GM19468 (cell line): ENCODE data around the gene TBPL1.
A peak's percentile ranks its signal among the peaks of the same experiment; 100 is the strongest.
"Not testable (repeated sequence)": the region's sequence is repeated elsewhere in the genome, so short reads cannot be mapped to it uniquely, and the experiment has no call there.

Experiments used
- ATAC-seq: cut with Tn5 transposase; IDR thresholded peaks from one replicate; pipeline ENCODE4 v1.9.1; 2021; ENCODE audit warnings: mild to moderate bottlenecking, moderate library complexity, moderate number of reproducible peaks; ENCODE audit not compliant: unreplicated experiment; ENCODE audit errors: extremely low read depth

TBPL1 gene

DNA sequence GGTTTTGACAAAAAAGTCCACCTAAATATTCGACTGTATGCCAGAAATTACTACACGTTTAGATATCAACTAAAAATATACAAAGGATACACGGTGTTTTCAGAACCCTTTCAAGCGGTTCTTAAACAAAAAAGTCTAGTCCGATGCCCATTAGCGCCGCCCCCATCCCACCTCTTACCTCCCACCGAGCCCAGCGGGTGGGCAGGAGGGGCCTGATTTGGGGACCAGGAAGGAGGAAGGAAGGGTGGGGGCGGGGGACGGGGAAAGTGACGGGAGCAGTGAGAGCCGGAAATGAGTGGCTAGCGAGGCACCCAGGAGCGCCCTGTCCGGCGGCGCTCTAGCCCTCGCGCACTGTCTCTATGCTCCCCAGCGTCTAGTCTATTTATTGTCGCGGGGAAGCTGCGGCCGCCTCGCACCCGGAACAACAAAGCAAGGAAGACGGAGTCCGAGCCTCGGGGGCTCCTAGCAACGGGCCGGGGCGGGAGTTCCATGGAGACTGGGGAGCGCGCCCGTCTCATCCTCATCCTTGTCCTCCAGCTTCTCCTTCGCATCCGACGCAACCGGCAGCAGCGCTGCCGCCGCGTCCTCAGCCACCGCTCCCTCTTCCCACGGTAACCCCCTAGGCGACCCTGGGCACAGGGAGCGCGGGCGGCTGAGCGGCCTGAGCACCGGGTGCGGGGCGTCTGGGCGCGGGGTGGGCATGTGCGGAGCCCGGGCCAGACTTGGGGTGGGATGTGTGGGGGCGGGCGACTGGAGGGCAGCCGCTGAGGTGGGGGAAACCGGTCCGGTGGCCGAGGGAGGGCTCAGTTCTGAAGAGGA lies at the start of gene TBPL1:
TSS of gene TBPL1 (plus strand) at position 410 of the 819 bp plus-strand sequence. CDS start 26,902 bp downstream, outside the sequence.
- peak; percentile 81 for ATAC-seq

DNA sequence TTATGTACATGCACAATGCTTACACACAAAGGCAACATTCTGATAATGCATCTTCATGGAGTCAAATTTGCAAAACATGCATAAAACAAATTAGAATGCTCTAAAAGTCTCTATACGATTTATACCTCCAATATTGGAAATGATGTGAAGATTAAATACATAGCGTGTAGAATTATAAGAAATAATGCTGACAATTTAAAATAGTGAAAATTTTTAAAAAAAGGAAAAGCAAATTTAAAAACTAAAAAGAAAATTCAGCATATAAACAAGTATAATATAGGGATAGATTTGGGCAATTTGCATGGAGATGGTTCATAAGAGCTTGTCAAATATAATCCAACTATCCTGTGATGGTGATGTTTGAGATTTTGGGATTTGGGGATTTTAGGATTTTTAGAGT lies 49.2 kb upstream of the TBPL1 start:
- no peak for ATAC-seq

DNA sequence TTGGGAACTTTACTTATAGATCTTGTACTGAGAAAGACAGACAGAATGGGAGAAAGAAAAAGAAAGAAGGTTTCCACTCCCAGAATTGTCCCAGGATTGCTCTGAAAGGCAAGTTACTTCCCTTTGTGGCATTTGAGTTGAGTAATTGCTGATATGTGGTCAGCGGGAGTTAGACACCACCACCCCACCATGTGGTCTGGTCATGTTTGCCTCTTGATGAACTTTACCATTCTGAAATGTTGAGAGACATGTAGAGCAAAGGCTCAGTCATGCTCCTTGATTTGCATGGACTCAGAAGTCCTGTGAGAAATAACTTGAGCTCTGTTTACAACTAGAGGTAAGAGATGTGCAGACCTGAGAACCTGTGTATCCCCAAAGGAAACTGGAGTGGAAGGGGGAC lies 47.0 kb upstream of the TBPL1 start:
- no peak for ATAC-seq

DNA sequence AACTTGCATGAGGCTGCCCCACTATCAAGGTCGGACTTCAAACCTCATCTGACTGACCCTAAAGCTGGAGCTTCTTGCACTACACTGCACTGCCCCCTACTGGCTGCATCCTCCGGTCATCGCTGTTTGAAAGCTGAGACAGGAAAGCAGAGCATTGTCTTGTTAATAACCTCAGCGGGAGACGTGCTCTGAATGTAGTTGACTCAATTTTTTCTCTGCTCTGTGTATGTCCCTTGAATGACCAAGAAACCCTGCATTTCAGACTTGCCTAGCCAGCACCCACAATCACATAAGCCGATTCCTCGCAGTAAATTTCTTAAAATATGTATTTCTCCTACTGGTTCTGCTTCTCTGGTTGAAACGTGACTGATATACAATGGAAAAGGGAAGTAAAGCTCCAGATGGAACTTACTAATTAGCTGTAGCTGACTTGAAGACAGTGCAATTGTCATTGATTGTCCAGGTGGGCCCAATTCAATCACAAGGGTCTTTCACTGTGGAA lies 36.3 kb upstream of the TBPL1 start:
- peak; percentile 50 for ATAC-seq

DNA sequence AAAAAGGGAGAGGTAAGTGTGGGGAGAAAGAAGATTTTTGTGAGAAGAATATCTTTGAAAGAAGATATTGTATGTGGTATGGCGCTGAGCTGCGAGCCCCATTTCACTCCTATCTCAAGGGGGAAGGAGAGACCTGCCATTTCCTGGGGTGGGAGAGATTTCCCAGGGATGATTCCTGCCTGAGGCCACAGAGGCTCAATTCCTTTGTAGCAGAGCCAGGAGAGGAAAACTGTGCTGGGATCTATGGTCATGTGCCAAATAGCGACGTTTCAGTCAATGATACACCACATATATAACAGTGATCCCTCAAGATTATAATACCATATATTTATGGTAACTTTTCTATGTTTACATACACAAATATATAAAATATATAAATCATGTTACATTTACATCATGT lies 35.2 kb upstream of the TBPL1 start:
- ATAC-seq = no peak

DNA sequence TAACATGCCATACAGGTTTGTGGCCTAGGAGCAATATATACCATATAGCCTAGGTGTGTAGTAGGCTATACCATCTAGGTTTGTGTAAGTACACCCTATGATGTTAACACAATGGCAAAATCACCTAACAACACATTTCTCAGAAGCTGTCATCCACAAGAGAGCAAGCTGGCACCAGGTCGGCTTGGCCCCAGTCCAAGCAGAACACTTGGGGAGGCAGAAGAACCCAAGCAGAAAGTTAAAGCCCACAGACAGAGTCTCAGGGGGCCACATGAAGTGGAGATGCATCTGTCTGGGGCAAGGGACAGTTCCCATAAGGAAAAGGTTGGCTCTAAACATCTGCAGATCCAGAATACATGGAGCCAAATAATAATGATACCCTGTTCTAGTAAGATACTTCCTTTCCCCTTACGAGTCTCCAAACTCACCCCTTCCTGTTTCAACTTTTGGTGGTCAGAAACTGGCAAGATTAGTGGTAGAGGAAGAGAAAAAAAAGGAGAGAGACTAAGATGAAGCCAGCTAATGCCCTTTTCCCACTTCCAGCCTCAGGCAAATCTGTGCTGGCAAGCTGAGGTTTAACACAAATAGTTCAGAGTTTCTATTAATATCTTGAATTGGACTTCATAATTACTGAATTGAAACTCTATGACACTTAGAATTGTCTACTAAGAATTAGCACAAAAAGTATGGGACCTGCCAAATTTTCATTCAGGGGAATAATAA lies 34.7 kb upstream of the TBPL1 start:
- no peak for ATAC-seq

DNA sequence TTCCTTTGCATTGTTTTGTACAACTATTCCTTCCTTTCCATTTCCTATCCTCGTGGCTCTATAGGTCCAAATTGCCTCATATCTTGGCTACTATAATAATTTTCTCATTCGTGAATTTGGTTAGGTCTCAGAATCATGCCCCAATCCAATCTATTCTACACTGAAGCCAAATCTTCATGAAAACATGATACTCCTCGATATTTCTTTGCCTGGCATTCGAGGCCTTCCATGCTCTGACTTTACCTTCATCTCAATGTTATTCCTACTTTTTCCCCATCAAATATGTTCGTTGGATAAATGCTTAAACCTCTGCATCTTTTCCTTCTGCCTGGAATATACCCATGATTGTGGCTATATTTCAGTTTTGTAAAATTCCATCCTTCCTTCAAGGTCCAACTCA lies 33.7 kb upstream of the TBPL1 start:
- ATAC-seq = no peak

DNA sequence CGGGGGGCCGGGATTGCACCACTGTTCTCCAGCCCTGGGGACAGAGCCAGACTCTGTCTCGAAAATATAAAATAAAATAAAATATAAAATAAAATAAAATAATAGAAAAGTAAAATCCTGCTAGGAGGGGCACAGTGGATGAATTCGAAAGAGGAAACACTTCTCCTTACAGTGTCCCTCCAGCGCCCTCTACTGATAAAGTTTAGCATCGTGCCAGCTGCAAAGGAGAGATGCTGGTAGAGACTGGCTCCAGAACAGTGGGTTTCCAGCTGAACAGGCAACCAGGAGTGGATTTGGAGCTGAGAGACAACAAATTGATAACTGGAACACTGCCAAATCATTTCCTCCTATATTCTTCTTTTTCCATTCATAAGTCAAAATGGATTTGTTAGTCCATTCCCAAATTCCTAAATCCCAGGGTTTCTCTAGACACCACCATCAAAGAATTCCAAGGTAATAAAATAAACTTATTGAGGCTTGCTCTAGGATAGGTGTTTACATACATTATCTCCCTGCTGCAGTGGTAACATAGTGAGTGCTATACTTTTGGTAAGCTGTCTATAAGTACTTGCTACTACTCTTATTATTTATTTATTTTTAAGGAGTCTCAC lies 31.7 kb upstream of the TBPL1 start:
- ATAC-seq = no peak

DNA sequence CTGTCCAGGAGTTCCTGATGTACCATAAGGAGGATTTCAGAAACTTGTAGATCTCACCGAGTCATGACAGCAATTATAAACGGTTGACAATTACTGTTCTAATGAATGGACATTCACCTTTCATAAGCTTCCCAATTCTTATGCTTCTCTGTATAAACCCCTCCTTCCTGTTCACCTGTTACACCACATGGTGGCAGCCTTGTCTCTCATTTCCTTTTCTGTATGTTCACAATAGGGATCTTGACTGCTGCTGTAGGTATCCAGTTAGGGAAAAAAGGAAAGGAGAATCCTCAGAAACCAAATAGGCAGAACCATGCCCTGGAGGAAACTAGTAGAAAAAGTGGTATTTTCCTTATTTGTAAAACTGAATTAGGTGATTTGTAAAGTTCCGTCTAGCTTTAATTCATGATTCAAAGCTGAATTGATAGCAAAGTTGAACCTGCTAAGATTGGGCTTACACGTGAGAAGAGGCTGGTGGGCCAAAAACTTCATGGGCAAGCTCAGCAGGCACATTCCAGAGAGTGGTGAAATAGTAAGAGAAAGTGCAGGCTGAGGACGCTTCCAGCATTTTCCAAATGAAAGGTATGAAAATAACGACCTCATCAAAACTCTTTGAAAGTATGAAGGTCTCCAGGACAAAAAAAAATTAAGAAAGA lies 29.0 kb upstream of the TBPL1 start:
- peak; percentile 59 for ATAC-seq

DNA sequence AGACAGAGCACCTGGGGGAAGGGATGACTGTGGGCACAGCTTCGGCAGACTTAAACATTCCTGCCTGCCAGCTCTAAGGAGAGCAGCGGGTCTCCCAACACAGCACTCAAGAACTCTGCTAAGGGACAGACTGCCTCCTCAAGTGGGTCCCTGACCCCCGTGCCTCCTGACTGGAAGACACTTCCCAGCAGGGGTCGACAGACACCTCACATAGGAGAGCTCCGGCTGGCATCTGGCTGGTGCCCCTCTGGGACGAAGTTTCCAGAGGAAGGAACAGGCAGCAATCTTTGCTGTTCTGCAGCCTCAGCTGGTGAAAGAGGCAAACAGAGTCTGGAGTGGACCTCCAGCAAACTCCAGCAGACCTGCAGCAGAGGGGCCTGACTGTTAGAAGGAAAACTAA lies 21.8 kb upstream of the TBPL1 start:
- not testable (repeated sequence) for ATAC-seq

DNA sequence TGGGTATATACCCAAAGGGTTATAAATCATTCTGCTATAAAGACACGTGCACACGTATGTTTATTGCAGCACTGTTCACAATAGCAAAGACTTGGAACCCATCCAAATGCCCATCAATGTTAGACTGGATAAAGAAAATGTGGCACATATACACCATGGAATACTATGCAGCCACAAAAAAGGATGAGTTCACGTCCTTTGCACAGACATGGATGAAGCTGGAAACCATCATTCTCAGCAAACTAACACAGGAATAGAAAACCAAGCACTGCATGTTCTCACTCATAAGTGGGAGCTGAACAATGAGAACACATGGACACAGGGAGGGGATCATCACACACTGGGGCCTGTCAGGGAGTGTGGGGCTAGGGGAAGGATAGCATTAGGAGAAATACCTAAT lies 16.7 kb upstream of the TBPL1 start:
- ATAC-seq = not testable (repeated sequence)

DNA sequence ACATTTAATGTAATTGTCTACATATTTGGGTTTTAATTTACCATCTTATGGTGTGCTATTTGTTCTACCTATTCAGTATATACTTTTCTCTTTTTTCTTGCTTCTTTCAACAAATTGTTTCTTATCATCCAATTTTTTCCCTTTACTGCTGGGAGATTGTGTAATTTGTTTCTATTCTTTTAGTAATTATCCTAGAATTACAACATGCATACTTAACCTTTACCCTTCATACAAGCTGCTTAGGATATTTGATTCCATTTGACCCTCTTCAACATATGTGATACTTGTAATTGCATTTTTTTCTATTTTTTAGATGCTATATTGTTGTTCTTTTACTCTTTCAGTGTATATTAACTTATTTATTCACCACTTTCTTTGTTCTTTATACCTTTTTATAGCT lies 15.1 kb upstream of the TBPL1 start:
- ATAC-seq = no peak

DNA sequence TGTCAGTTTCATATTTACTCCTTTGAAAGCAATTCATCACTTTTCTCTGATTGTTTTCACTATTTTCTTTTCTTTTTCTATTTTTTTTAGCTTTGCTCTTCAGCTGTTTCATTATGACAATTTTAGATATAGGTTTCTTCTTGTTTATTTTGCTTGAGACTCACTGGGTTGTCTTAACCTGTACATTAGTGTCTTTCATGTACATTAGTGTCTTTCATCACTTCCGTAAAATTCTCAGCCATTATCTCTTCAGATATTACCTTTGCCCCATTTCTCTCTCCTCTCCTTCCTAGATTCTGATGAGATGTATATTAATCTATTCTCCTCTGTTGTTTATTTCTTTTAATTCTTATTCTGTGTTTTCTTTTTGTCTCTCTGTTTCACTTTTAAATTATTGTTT lies 14.5 kb upstream of the TBPL1 start:
- no peak for ATAC-seq

DNA sequence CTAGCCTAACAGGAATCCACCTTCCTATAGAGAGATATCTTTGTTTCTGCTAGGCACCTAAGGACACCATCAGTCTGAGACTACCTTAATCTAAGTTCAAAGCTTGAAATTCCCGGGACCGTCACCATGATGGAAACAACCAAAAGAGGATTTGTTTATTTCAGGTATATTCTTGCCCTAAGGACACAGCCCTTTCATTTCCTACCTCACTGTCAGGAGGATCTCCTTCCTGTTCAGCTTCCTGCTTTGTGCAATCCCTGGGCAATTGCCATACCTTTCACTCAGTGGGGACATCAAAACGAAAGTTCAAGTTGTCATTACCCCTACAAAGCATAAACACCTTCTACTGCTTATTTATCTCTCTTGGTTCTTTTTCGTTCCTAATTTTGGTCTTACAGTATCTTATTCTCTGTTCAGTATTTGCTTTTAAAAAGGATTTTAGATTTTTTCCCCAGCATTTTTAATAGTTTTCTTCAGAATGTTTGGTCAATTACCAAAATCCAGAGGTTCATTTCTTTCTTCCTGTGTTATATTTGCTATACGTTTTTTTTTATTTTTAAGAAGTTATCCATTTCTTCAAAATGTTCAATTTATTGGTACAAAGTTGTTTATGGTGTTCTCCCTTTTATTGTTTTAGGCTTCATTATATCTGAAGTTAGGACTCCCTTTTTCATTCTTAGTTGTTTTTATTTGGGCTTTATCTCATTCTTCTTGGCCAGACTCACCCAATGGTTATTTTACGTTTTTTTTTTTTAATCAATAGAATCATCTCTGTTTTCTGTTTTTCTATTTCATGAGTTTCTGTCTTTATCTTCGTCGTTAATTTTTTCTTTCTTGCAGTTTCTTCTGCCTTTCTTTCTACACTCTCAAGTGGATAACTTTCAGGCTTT lies 13.0 kb upstream of the TBPL1 start:
- ATAC-seq = no peak

DNA sequence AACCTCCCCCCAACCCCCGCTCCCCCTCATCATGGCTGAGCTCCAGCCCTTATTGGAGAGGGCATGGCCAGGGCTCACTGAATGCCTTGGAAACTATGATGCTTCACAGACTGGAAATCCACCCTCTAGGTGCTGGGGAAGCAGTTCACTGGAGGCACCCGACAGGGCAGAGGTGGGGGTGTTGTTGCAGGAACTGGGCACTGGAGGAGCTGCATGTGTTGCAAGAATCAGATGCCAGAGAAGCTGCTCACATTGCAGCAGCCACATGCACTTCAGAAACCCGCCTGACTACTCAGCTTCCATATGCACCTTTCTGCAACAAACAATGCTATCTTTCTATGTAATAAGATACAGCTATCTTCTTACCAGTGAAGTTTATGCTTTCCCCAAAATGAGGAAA lies 7.9 kb upstream of the TBPL1 start:
- ATAC-seq = no peak

DNA sequence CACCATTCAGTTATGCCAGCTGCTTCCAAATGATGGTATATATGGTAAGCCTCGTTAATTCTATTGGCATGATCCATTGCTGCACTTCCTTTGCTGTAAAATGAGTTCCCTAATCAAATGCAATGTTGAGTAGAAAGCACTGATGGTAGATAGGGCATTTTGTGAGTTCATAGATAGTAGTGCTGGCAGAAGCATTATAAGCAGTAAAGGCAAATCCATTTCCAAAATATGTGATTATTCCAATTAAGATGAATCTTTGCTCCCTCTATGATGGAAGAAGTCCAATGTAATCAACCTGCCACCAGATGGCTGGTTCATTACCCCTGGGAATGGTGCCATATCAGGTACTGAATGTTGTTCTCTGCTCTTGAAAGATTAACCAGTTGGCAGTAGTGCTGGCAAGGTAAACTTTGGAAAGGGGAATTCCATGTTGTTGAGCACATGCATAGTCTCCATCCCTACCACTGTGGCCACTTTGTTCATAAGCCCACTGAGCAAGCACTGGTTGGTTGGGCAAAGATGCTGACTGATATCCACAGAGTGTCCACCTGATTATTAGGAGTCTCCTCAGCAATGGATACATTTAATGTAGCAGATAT lies 5.6 kb upstream of the TBPL1 start:
- ATAC-seq = no peak

DNA sequence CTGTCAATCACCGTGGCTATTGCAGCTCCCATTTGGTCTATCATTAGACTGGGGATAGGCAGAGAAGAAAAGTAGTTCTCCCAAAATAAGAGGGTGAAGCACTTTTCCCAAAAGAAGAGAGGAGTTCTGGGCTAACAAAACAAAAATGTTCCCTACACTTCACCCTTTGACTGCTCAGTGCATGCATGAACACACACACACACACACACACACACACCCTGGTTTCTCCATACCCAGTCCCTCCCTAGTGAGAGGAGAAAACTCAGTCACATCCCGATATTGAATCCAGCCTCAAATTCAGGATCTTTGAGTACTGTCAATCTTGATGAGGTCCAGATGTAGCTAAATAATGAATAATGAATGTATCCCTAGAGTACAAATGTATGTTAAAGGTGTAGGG lies 4.6 kb upstream of the TBPL1 start:
- ATAC-seq = no peak

DNA sequence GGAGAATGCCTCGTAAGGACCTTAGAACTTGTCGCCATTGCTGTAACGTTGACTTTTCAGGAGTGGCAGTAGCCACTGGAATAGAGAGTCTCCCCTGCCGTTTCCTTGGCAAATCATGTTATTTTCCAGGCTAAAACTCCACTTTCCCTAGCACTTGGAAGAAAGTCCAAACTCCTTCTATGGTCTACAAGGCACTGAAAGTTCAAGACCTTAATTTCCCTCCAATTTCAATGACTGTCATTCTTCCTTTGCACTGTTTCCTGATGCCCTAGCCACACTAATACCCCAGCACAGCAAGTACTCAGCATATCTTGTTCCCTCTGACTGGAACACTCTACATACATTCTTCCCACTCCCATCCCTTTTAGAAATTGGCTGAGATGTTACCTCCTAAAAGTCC lies 1.8 kb upstream of the TBPL1 start:
- no peak for ATAC-seq
